Renal cortex interstitium (tissue), 11 donors: Measurements from ENCODE around the gene MPL. TPM values are rescaled to one million over a fixed set of nuclear protein-coding genes. Genes with fewer than 3 reads are reported as not detected.
"Not testable (repeated sequence)": the region's sequence is repeated elsewhere in the genome, so short reads cannot be mapped to it uniquely, and the experiment has no call there.

Source experiments
- DNase-seq, 11 donors: peaks; one replicate each; pipeline ENCODE4 v3.0.0-alpha.2; 2013; ENCODE audit warnings: low read depth in 9 of 11, low spot score in 4 of 11; ENCODE audit errors: extremely low read depth in 1 of 11
- polyA plus RNA-seq, 3 donors: library from polyadenylated mRNA; unstranded; fragments of 120-200 nt; gene quantifications; one replicate each; pipeline ENCODE4 v1.2.1, GENCODE V29; 2013; ENCODE audit not compliant: insufficient read length in 3 of 3

Gene MPL
- polyA plus RNA-seq, 3 donors = 0.78 to 1.3 (median 1.1) TPM

DNA sequence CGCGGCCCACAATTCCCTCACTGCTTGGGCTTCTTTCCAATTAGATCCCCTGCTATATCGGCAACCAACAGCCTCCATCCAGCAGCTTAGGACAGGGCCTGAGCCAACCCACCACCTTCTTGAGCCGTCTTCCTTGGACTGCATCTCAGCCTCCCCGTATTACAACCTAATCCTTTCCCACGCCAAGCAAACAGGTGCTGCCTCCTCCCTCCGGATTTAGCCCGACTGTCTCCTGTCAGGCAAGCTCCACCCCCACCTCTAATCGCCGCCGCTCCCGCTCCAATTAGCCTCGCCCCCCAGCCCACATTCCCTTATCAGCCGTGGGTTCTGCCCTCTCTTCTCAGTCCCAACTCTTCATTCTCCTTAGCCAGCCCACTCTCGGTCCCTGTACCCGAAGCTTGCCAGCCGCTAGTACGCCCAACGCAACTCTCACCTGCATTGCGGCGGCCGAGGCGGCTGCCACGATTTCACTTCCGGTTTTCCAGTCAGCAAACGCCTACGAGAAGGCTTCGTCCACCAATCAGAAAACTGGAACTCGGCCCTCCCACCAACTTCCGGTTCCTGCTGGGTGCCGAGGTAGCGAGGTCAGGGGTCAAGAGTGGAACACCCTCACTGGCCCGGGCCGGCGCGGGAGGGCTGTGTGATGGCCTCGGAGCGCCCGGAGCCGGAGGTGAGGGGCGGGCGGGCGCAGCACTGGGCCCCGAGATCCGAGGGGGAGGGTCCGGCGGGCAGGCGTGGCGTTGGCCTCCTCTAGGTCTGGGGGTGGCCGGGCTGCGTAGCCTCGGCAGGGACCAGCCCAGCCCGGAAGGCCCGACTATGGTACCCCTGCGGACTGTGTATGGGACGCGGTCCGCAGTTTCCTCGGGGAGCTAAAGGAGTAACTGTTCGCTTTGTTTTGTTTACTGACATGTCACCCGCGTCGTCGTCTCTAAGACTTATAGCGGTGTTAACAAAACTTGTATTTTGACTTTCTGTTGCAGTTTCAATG is 52.0 kb downstream of the MPL start, which contains the start of the genes MED8 and SZT2:
TSS of gene MED8 (minus strand) at position 475 of the 988 bp plus-strand sequence. CDS start at position 439, 36 bp downstream.
TSS of gene SZT2 (plus strand) at position 574 of the 988 bp plus-strand sequence. CDS start at position 644, 70 bp downstream.
- DNase-seq = peak; percentile 84 to 96 (median 93)

GRCh38 chr1:43392702-43393101 is 55.1 kb downstream of the MPL start:
- DNase-seq = no peak

DNA sequence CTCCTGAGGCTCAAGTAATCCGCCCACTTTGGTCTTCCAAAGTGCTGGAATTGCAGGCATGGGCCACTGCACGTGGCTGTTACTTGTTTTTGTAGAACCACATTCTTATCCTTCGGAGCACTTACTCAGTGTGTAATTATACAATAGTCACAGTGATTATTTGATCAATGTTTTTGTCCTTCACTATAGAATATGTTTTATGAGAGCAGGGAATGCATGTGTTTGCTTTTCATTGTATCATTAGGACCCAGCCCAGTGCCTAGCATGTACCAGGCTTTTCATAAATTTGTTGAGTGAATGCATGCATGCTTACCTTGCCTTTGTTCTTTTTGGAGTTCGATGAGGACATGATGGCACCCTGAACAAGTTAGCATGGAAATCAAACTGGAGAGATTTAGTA is 57.9 kb downstream of the MPL start:
- no peak for DNase-seq

GRCh38 chr1:43396059-43396458 is 58.4 kb downstream of the MPL start:
- no peak for DNase-seq

- no peak for DNase-seq
Observed at GRCh38 chr1:43398227-43398626, 60.6 kb downstream of the MPL start.

GRCh38 chr1:43400441-43400840 is 62.8 kb downstream of the MPL start:
- DNase-seq = not testable (repeated sequence)

DNA sequence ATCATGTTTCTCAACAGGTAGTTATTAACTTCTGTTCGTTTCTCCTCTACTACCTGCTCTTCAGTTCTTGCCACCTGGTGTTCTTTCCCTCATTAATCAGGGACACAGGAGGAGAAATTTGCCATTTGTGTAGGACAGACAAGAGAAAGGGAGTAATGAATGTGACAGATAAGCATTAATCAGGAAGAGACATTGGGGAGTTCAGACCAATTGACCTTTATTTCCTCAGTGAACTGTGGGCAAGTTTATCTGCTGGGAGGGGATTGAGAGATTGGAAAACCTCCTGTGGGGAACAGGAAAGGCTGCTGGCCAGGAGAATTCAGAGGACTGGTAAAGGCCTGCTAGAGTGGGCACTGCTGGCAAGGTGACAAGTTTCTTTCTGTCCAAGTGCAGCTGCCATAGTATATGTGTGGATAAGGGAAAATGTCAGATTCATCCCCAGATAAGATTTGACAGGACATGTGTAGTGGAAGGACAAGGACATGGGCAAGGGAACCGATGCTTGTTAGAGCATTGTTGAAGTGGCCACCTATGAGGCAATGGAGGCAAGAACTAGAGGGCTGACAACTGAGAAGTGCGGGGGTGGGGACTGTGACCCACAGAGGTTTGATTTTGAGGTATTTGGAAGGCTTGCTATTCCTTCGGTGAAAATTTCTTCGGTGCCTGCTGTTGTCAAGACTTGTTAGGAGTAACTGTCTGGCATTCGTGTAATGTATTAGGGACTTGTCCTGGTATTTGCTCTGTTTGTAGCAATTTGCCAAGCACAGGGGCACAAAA is 64.7 kb downstream of the MPL start:
- DNase-seq = no peak

Other genes with a start within 250 kb of the MPL start
- 10 to 100 TPM; 71.7 to 79.1 (median 77.1) TPM for gene EBNA1BP2, start 165.5 kb upstream of the MPL start, polyA plus RNA-seq
- 1 to 10 TPM; 3.1 to 6.1 (median 4.0) TPM for gene CFAP57, start 165.5 kb upstream of the MPL start, polyA plus RNA-seq
- gene TMEM125, start 67.8 kb upstream of the MPL start, polyA plus RNA-seq = 10 to 100 TPM; 12.7 to 20.1 (median 19.0) TPM
- 10 to 100 TPM; 23.7 to 26.9 (median 26.3) TPM for gene C1orf210, start 52.2 kb upstream of the MPL start, polyA plus RNA-seq
- 10 to 100 TPM; 39.5 to 62.5 (median 55.4) TPM for gene TIE1, start 36.8 kb upstream of the MPL start, polyA plus RNA-seq
- gene CDC20, start 21.2 kb downstream of the MPL start, polyA plus RNA-seq = 10 to 100 TPM; 27.9 to 51.7 (median 44.9) TPM
- gene ELOVL1, start 30.2 kb downstream of the MPL start, polyA plus RNA-seq = 10 to 100 TPM; 75.3 to 83.9 (median 77.6) TPM
- gene MED8, start 52.0 kb downstream of the MPL start, polyA plus RNA-seq = 10 to 100 TPM; 35.8 to 41.2 (median 38.3) TPM
- gene SZT2, start 52.1 kb downstream of the MPL start, polyA plus RNA-seq = 10 to 100 TPM; 20.9 to 30.1 (median 21.6) TPM
- gene HYI, start 116.1 kb downstream of the MPL start, polyA plus RNA-seq = 10 to 100 TPM; 26.2 to 47.5 (median 41.8) TPM
- 100 to 1,000 TPM; 207 to 229 (median 213) TPM for gene PTPRF, start 193.1 kb downstream of the MPL start, polyA plus RNA-seq